Measurements from ENCODE around the gene HLCS.

The HLCS gene

DNA sequence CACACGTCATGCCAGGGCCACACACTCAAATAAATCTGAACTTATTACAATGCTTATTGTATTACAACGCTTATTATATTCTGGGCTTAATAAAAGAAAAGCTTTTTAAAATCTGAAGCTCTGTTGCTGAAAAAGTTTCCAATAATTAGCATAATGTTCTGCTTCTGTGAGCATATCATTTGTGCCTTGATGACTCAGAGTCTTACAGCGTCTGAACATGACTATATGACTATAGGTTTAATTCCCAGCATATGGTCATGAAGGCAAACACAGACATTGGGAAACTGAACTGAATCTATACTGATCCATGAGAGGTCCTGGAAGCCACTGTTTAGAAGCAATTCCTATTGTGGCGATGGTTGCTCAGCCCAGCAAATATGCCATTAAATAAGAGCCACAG lies 201.2 kb downstream of the HLCS start:
- TF ChIP-seq, protein P1, sequence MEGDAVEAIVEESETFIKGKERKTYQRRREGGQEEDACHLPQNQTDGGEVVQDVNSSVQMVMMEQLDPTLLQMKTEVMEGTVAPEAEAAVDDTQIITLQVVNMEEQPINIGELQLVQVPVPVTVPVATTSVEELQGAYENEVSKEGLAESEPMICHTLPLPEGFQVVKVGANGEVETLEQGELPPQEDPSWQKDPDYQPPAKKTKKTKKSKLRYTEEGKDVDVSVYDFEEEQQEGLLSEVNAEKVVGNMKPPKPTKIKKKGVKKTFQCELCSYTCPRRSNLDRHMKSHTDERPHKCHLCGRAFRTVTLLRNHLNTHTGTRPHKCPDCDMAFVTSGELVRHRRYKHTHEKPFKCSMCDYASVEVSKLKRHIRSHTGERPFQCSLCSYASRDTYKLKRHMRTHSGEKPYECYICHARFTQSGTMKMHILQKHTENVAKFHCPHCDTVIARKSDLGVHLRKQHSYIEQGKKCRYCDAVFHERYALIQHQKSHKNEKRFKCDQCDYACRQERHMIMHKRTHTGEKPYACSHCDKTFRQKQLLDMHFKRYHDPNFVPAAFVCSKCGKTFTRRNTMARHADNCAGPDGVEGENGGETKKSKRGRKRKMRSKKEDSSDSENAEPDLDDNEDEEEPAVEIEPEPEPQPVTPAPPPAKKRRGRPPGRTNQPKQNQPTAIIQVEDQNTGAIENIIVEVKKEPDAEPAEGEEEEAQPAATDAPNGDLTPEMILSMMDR (IDR thresholded peaks at IDR 0.05) = no peak

DNA sequence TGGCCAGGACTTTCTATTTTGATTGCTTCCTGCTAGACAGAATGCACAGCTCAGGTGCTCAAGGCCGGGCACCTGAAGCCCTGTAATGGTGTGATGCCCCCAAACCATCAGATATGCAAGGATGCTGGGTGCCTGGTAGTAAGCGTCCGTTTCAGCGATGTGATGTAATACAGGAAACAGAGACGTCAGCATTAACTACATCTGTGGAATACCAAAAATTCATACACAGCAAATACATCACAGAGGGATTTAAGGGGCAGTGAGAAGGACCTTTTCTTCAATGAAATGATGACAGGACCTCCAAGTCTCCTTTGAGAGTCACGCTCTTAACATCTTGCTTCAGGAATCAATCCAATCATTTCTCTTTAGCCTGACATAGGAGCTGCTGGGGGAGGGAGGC lies 203.2 kb downstream of the HLCS start:
- TF ChIP-seq, protein P1 (IDR thresholded peaks at IDR 0.05) = no peak

DNA sequence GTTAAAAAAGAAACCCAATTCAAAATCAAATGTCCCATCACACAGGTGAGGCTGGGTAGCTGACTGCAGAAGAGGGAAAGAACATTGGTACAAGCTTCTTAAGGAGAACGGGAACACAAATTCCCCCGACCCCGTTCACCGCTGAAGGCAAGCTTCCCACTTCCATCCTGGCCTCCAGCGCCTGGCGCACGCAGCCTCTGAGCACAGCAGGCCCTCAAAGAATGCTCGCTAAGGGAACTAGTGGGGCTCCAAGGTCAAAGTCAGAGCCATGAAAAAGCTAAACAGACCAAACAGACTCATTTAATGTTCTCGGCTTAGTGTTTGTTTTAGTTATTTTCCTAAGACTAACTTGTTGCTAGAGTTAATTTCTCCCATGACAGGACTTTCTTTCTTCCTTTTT lies 203.8 kb downstream of the HLCS start:
- TF ChIP-seq, protein P1 (IDR thresholded peaks at IDR 0.05) = no peak

DNA sequence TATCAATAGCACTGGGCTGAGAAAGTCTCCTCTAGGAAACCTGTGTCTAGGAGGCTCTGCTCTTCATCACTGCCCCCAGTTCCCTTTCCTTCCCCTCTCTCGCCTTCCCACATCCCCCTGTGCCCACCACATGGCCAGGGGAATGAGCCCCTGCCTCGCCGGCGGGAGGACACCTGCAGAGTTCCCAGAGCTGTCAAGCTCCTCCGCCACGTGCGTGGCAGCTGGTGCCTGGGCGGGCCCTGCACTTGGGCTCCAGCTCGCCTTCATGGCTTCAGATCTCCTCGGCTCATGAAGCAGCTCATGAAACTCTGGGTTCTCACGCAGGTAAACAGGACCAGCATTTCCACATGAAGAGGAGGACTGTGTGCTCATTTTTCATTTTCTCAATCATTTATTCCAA lies 204.8 kb downstream of the HLCS start:
- TF ChIP-seq, protein P1 (IDR thresholded peaks at IDR 0.05) = no peak

DNA sequence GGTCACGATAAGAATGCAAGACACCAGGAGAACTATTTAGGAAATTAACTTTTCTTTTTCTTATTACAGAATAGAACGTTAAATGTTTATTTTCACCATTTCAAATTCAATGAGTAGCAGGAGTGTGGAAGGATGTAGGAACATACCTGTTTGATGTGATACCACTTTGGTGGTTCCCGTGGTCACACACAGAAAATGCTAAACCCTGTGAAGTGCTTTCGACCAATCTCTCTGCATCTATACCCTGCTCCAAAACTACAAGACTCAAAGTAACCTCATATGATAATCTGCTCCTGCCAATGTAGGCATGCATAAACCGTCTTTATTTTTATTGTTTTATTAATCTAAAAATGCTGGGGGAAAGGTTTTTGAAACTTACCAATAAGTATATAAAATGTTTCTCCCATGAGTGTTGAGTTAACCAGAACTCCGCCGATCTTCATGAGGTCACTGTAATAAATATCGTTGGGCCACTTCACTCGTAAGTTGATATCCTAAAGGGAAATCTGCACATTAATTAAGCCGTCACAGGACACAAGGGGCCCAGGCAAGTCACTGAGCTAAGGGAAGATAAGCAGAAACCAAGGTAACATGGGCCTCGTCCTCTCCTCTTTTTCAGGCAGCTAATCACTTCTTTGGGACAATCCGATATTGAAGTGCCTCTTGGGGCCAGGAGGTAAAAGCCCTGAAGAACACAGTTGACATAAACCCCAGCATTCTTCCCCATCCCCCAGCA lies 207.0 kb downstream of the HLCS start:
- TF ChIP-seq, protein P1 (IDR thresholded peaks at IDR 0.05) = no peak

DNA sequence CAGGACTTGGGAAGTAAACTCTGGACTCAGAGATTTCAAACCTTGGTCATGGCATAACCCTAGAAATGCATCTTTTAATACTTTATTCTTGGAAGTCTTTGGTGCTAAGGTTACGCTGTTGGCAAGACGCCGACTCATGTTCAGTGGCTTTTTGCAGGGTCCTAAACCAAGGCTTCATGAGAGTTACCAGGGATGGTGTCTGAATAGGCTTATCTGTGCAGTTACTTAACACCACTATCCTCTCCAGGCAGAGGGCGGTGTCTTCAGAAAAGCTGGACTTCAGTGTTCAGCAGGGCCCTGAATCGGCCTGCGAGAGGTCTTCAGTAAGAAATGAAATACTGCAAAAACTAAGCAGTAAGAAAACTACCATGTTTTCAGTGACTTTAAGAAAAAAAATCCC lies 209.3 kb downstream of the HLCS start:
- TF ChIP-seq, protein P1 (IDR thresholded peaks at IDR 0.05) = no peak

DNA sequence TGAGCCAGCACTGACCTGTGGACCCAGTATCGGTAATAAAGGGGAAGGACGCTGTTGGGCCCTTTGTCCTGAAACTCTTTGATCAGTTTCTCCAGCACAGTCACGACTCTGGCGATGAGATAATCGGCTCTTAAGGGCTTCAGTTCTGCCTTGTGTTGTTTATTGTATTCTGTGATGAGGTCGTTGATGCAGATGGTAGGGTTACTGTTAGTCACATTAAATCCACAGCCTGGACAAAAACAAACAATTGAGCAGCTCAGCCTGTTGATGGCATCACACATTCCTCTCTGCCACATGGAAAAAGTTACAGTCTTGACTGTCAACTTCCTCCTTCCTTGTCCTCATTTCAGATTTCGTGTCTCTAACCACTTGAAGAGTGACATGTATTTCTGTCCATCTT lies 209.9 kb downstream of the HLCS start:
- TF ChIP-seq, protein P1 (IDR thresholded peaks at IDR 0.05) = no peak
